NK-92 (cell line): ENCODE data around the gene MRPS24.

Experiments
- DNase-seq: peaks from one replicate; lab custom pipeline; 2025; ENCODE audit not compliant: unreplicated experiment; lab: John Stamatoyannopoulos, UW

MRPS24 gene

GRCh38 chr7:43877968-43878864, 8.9 kb upstream of the MRPS24 start:
- DNase-seq = no peak

GRCh38 chr7:43876976-43877745, 7.8 kb upstream of the MRPS24 start:
- no peak for DNase-seq

GRCh38 chr7:43876241-43876640, 6.9 kb upstream of the MRPS24 start:
- no peak for DNase-seq

GRCh38 chr7:43873300-43873699, 4.0 kb upstream of the MRPS24 start:
- DNase-seq = no peak

- no peak for DNase-seq
These were observed 3.2 kb upstream of the MRPS24 start for GRCh38 chr7:43872406-43873110.

GRCh38 chr7:43871064-43871463, 1.7 kb upstream of the MRPS24 start:
- no peak for DNase-seq

- no peak for DNase-seq
These were observed 999 bp upstream of the MRPS24 start for GRCh38 chr7:43870316-43870715.

- no peak for DNase-seq
These were observed 537 bp upstream of the MRPS24 start for GRCh38 chr7:43869867-43870240.

GRCh38 chr7:43868681-43869005, 674 bp downstream of the MRPS24 start:
- no peak for DNase-seq

GRCh38 chr7:43868181-43868580, 1.1 kb downstream of the MRPS24 start:
- DNase-seq = no peak

GRCh38 chr7:43865277-43865676, 4.0 kb downstream of the MRPS24 start:
- no peak for DNase-seq

- no peak for DNase-seq
These were observed 5.2 kb downstream of the MRPS24 start for GRCh38 chr7:43864126-43864525.

GRCh38 chr7:43856996-43857395, 12.3 kb downstream of the MRPS24 start:
- no peak for DNase-seq

GRCh38 chr7:43856316-43856715, 13.0 kb downstream of the MRPS24 start:
- no peak for DNase-seq

GRCh38 chr7:43855176-43855575, 14.1 kb downstream of the MRPS24 start:
- DNase-seq = no peak

- no peak for DNase-seq
These were observed 17.5 kb downstream of the MRPS24 start for GRCh38 chr7:43851805-43852204.

GRCh38 chr7:43850348-43851116, 18.8 kb downstream of the MRPS24 start:
- DNase-seq = no peak

- no peak for DNase-seq
These were observed 20.3 kb downstream of the MRPS24 start for GRCh38 chr7:43849047-43849446.

GRCh38 chr7:43847496-43847895, 21.8 kb downstream of the MRPS24 start:
- no peak for DNase-seq

GRCh38 chr7:43844662-43845061, 24.7 kb downstream of the MRPS24 start:
- DNase-seq = no peak

- no peak for DNase-seq
These were observed 25.1 kb downstream of the MRPS24 start for GRCh38 chr7:43844257-43844656.
